GM23338 (cell line): ENCODE data around the gene GAREM1. TPM values are rescaled to one million over a fixed set of nuclear protein-coding genes. Genes with fewer than 3 reads are reported as not detected.

Source experiments
- ATAC-seq: fragments of 200-7000 bp; cut with Tn5 transposase; 3 replicates; pipeline ENCODE4 v1.9.1; 2020
- DNase-seq: peaks from one replicate; pipeline ENCODE4 v3.0.0-alpha.2; 2015; ENCODE audit warnings: low spot score
- H2AFZ ChIP-seq: fragments of 200-600 bp; sonication (generic); 2 replicates; pipeline ENCODE4 v1.8.0; 2016; ENCODE audit warnings: antibody characterized with exemption, mild to moderate bottlenecking, moderate library complexity
- H3F3A ChIP-seq: fragments of 200-600 bp; sonication (generic); replicated peaks from 2 replicates; pipeline ENCODE4 v1.8.0; 2017; ENCODE audit warnings: antibody characterized with exemption, mixed run types, low read depth
- H3K27ac ChIP-seq: fragments of 200-600 bp; sonication (generic); 2 replicates; pipeline ENCODE4 v1.6.1; 2016; ENCODE audit warnings: low read depth
- H3K27me3 ChIP-seq: fragments of 200-600 bp; sonication (generic); 2 replicates; pipeline ENCODE4 v1.8.0; 2016; ENCODE audit warnings: mild to moderate bottlenecking, mixed run types, moderate library complexity; ENCODE audit not compliant: insufficient read depth
- H3K36me3 ChIP-seq: fragments of 200-600 bp; sonication (generic); 2 replicates; pipeline ENCODE4 v1.8.0; 2016; ENCODE audit warnings: mild to moderate bottlenecking; ENCODE audit not compliant: insufficient read depth
- H3K4me1 ChIP-seq: fragments of 200-600 bp; sonication (generic); 2 replicates; pipeline ENCODE4 v1.8.0; 2016; ENCODE audit warnings: mild to moderate bottlenecking, moderate library complexity; ENCODE audit not compliant: insufficient read depth
- H3K4me2 ChIP-seq: fragments of 200-600 bp; sonication (generic); 2 replicates; pipeline ENCODE4 v1.7.1; 2017; ENCODE audit warnings: mixed run types
- H3K4me3 ChIP-seq: fragments of 200-600 bp; sonication (generic); 2 replicates; pipeline ENCODE4 v1.6.1; 2016; ENCODE audit warnings: mixed run types
- H3K79me2 ChIP-seq: fragments of 200-600 bp; sonication (generic); replicated peaks from 2 replicates; pipeline ENCODE4 v1.8.0; 2017; ENCODE audit warnings: mild to moderate bottlenecking; ENCODE audit not compliant: insufficient read depth
- H3K9me2 ChIP-seq: fragments of 200-600 bp; sonication (generic); 2 replicates; pipeline ENCODE4 v1.8.0; 2017; ENCODE audit not compliant: insufficient read depth
- H4K20me1 ChIP-seq: fragments of 200-600 bp; sonication (generic); replicated peaks from 2 replicates; pipeline ENCODE4 v1.8.0; 2017; ENCODE audit warnings: mild to moderate bottlenecking; ENCODE audit not compliant: insufficient read depth
- H3K27ac Mint-ChIP-seq: 2 replicates; pipeline ENCODE4 v1.8.0; 2020; ENCODE audit warnings: inconsistent platforms, mild to moderate bottlenecking, moderate library complexity, mixed read lengths
- H3K27me3 Mint-ChIP-seq: 3 replicates; pipeline ENCODE4 v1.8.0; 2022; ENCODE audit warnings: low read depth, mild to moderate bottlenecking, moderate library complexity, mixed read lengths, inconsistent platforms; ENCODE audit not compliant: insufficient read depth, poor library complexity
- H3K36me3 Mint-ChIP-seq: 3 replicates; pipeline ENCODE4 v1.8.0; 2021; ENCODE audit warnings: low read depth, mild to moderate bottlenecking, inconsistent platforms, moderate library complexity, mixed read lengths
- H3K4me1 Mint-ChIP-seq: 3 replicates; pipeline ENCODE4 v1.8.0; 2020; ENCODE audit warnings: mild to moderate bottlenecking, inconsistent platforms, mixed read lengths
- H3K4me3 Mint-ChIP-seq: 3 replicates; pipeline ENCODE4 v1.8.0; 2021; ENCODE audit warnings: moderate library complexity, mild to moderate bottlenecking, inconsistent platforms, mixed read lengths
- H3K9me3 Mint-ChIP-seq: 3 replicates; pipeline ENCODE4 v1.8.0; 2020; ENCODE audit warnings: moderate library complexity, mild to moderate bottlenecking, inconsistent platforms, mixed read lengths
- CREB1 ChIP-seq: fragments of 250-450 bp; sonication (Bioruptor Pico); IDR thresholded peaks from 2 replicates; pipeline ENCODE4 v1.5.0; 2020; ENCODE audit warnings: low read depth, mild to moderate bottlenecking, moderate library complexity
- EZH2 ChIP-seq: fragments of 200-600 bp; sonication (generic); IDR thresholded peaks from one replicate; pipeline ENCODE4 v1.8.0; 2017; ENCODE audit warnings: antibody characterized with exemption, mild to moderate bottlenecking, low read depth; ENCODE audit not compliant: unreplicated experiment
- EZH2phosphoT487 ChIP-seq: fragments of 200-600 bp; sonication (generic); IDR thresholded peaks from one replicate; pipeline ENCODE4 v1.8.1; 2018; ENCODE audit warnings: antibody characterized with exemption; ENCODE audit not compliant: unreplicated experiment
- JUNB ChIP-seq: IDR thresholded peaks from one replicate; pipeline ENCODE4 v1.6.1; 2016; ENCODE audit warnings: antibody characterized with exemption; ENCODE audit not compliant: unreplicated experiment
- NANOG ChIP-seq: IDR thresholded peaks from 2 replicates; pipeline ENCODE4 v1.6.1; 2016; ENCODE audit warnings: antibody characterized with exemption, borderline replicate concordance
- POLR2AphosphoS5 ChIP-seq: IDR thresholded peaks from 2 replicates; pipeline ENCODE4 v1.6.1; 2016; ENCODE audit warnings: antibody characterized with exemption, low read depth
- STAT1 ChIP-seq: IDR thresholded peaks from one replicate; pipeline ENCODE4 v1.6.1; 2016; ENCODE audit warnings: antibody characterized with exemption; ENCODE audit not compliant: unreplicated experiment
- ZNF114 ChIP-seq: fragments of 250-450 bp; sonication (Bioruptor Pico); IDR thresholded peaks from 2 replicates; pipeline ENCODE4 v1.5.0; 2020; ENCODE audit warnings: mild to moderate bottlenecking, moderate library complexity
- ZNF331 ChIP-seq: fragments of 250-450 bp; sonication (Bioruptor Pico); IDR thresholded peaks from 2 replicates; pipeline ENCODE4 v1.5.0; 2020; ENCODE audit warnings: low read depth, mild to moderate bottlenecking, moderate library complexity
- polyA plus RNA-seq: library from polyadenylated mRNA; unstranded; fragments of >200 nt; fragmentation: Nextera tagmentation; extraction: Ambion mirVana; gene quantifications from 2 replicates; pipeline ENCODE4 v1.2.1, GENCODE V29; 2016
- total RNA-seq: library from RNA; depleted of rRNA; stranded (reverse); fragments of >200 nt; shearing (Covaris generic); gene quantifications from 2 replicates; pipeline ENCODE4 v1.2.3, GENCODE V29; 2014
- TF ChIP-seq, protein P1 (sequence below): IDR thresholded peaks from 2 replicates; pipeline ENCODE4 v1.6.1; 2016; ENCODE audit warnings: antibody characterized with exemption
- TF ChIP-seq, protein P2 (sequence below): IDR thresholded peaks from one replicate; pipeline ENCODE4 v1.6.1; 2018; ENCODE audit warnings: antibody characterized with exemption; ENCODE audit not compliant: unreplicated experiment
- TF ChIP-seq, protein P3 (sequence below): fragments of 250-450 bp; sonication (Bioruptor Pico); IDR thresholded peaks from 2 replicates; pipeline ENCODE4 v1.5.0; 2020; ENCODE audit warnings: mild to moderate bottlenecking, moderate library complexity
- TF ChIP-seq, protein P4 (sequence below), 2 experiments: fragments of 200-600 bp in 1 of 2; sonication (generic) in 1 of 2; conservative IDR thresholded peaks; 2 replicates each; pipeline versions ENCODE4 v1.5.1 to v1.6.1; 2016 to 2017; ENCODE audit warnings: antibody characterized with exemption in 2 of 2, low read depth in 2 of 2, mild to moderate bottlenecking in 2 of 2, moderate library complexity in 1 of 2

GAREM1 gene
- total and polyA plus RNA-seq, 2 experiments from 2014 or later = 2.7 to 6.0 TPM

DNA sequence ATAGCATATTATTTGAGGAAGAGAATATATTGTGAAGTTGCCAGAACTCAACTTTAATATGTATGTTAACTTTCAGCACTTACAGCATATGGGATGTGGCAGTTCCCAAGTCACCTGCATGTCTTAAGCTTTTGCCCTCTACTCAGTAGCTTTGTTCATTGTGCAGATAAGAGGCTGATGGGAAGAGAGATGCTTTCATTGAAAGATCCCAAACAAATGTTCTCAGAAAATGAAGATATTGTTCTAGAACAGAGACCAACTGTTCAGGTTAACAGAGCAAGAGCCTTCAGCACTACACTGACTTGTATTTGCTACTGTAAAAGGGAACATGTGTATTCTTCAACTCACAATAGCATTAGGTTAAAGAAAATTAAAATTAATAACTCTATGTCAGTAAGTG is 28.1 kb downstream of the GAREM1 start:
- peaks cover 9% of the 10 kb centered on the region; the same call in 1 of the 2 replicates for H4K20me1 ChIP-seq
- Mint-ChIP-seq H3K27ac (no peak overlapping the region), H3K36me3 (no peaks in the 10 kb centered on the region), H3K4me3 (no peak overlapping the region), H3K27me3 (no peaks in the 10 kb centered on the region), H3K4me1 (peaks cover 2% of the 10 kb centered on the region; the same call in 2 of the 3 replicates), H3K9me3 (no peaks in the 10 kb centered on the region)
- no peak overlapping the region for H2AFZ ChIP-seq
- H3K4me2 ChIP-seq = no peak overlapping the region
- H3K27ac ChIP-seq = no peak overlapping the region
- no peaks in the 10 kb centered on the region for H3K27me3 ChIP-seq
- TF ChIP-seq, protein P1, sequence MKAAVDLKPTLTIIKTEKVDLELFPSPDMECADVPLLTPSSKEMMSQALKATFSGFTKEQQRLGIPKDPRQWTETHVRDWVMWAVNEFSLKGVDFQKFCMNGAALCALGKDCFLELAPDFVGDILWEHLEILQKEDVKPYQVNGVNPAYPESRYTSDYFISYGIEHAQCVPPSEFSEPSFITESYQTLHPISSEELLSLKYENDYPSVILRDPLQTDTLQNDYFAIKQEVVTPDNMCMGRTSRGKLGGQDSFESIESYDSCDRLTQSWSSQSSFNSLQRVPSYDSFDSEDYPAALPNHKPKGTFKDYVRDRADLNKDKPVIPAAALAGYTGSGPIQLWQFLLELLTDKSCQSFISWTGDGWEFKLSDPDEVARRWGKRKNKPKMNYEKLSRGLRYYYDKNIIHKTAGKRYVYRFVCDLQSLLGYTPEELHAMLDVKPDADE = no peak
- TF ChIP-seq NANOG (no peak), CREB1 (no peak), JUNB (no peak), ZNF331 (CRISPR knock-in tag) (no peak), EZH2phosphoT487 (no peak), POLR2AphosphoS5 (no peak), ZNF114 (CRISPR knock-in tag) (no peak), EZH2 (no peak), STAT1 (no peak)
- TF ChIP-seq, protein P2, sequence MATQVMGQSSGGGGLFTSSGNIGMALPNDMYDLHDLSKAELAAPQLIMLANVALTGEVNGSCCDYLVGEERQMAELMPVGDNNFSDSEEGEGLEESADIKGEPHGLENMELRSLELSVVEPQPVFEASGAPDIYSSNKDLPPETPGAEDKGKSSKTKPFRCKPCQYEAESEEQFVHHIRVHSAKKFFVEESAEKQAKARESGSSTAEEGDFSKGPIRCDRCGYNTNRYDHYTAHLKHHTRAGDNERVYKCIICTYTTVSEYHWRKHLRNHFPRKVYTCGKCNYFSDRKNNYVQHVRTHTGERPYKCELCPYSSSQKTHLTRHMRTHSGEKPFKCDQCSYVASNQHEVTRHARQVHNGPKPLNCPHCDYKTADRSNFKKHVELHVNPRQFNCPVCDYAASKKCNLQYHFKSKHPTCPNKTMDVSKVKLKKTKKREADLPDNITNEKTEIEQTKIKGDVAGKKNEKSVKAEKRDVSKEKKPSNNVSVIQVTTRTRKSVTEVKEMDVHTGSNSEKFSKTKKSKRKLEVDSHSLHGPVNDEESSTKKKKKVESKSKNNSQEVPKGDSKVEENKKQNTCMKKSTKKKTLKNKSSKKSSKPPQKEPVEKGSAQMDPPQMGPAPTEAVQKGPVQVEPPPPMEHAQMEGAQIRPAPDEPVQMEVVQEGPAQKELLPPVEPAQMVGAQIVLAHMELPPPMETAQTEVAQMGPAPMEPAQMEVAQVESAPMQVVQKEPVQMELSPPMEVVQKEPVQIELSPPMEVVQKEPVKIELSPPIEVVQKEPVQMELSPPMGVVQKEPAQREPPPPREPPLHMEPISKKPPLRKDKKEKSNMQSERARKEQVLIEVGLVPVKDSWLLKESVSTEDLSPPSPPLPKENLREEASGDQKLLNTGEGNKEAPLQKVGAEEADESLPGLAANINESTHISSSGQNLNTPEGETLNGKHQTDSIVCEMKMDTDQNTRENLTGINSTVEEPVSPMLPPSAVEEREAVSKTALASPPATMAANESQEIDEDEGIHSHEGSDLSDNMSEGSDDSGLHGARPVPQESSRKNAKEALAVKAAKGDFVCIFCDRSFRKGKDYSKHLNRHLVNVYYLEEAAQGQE = no peak
- TF ChIP-seq, protein P3, sequence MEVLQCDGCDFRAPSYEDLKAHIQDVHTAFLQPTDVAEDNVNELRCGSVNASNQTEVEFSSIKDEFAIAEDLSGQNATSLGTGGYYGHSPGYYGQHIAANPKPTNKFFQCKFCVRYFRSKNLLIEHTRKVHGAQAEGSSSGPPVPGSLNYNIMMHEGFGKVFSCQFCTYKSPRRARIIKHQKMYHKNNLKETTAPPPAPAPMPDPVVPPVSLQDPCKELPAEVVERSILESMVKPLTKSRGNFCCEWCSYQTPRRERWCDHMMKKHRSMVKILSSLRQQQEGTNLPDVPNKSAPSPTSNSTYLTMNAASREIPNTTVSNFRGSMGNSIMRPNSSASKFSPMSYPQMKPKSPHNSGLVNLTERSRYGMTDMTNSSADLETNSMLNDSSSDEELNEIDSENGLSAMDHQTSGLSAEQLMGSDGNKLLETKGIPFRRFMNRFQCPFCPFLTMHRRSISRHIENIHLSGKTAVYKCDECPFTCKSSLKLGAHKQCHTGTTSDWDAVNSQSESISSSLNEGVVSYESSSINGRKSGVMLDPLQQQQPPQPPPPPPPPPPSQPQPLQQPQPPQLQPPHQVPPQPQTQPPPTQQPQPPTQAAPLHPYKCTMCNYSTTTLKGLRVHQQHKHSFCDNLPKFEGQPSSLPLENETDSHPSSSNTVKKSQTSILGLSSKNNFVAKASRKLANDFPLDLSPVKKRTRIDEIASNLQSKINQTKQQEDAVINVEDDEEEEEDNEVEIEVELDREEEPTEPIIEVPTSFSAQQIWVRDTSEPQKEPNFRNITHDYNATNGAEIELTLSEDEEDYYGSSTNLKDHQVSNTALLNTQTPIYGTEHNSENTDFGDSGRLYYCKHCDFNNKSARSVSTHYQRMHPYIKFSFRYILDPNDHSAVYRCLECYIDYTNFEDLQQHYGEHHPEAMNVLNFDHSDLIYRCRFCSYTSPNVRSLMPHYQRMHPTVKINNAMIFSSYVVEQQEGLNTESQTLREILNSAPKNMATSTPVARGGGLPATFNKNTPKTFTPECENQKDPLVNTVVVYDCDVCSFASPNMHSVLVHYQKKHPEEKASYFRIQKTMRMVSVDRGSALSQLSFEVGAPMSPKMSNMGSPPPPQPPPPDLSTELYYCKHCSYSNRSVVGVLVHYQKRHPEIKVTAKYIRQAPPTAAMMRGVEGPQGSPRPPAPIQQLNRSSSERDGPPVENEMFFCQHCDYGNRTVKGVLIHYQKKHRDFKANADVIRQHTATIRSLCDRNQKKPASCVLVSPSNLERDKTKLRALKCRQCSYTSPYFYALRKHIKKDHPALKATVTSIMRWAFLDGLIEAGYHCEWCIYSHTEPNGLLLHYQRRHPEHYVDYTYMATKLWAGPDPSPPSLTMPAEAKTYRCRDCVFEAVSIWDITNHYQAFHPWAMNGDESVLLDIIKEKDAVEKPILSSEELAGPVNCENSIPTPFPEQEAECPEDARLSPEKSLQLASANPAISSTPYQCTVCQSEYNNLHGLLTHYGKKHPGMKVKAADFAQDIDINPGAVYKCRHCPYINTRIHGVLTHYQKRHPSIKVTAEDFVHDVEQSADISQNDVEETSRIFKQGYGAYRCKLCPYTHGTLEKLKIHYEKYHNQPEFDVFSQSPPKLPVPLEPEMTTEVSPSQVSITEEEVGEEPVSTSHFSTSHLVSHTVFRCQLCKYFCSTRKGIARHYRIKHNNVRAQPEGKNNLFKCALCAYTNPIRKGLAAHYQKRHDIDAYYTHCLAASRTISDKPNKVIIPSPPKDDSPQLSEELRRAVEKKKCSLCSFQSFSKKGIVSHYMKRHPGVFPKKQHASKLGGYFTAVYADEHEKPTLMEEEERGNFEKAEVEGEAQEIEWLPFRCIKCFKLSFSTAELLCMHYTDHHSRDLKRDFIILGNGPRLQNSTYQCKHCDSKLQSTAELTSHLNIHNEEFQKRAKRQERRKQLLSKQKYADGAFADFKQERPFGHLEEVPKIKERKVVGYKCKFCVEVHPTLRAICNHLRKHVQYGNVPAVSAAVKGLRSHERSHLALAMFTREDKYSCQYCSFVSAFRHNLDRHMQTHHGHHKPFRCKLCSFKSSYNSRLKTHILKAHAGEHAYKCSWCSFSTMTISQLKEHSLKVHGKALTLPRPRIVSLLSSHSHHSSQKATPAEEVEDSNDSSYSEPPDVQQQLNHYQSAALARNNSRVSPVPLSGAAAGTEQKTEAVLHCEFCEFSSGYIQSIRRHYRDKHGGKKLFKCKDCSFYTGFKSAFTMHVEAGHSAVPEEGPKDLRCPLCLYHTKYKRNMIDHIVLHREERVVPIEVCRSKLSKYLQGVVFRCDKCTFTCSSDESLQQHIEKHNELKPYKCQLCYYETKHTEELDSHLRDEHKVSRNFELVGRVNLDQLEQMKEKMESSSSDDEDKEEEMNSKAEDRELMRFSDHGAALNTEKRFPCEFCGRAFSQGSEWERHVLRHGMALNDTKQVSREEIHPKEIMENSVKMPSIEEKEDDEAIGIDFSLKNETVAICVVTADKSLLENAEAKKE (CRISPR knock-in tag) = no peak
- TF ChIP-seq, protein P4, sequence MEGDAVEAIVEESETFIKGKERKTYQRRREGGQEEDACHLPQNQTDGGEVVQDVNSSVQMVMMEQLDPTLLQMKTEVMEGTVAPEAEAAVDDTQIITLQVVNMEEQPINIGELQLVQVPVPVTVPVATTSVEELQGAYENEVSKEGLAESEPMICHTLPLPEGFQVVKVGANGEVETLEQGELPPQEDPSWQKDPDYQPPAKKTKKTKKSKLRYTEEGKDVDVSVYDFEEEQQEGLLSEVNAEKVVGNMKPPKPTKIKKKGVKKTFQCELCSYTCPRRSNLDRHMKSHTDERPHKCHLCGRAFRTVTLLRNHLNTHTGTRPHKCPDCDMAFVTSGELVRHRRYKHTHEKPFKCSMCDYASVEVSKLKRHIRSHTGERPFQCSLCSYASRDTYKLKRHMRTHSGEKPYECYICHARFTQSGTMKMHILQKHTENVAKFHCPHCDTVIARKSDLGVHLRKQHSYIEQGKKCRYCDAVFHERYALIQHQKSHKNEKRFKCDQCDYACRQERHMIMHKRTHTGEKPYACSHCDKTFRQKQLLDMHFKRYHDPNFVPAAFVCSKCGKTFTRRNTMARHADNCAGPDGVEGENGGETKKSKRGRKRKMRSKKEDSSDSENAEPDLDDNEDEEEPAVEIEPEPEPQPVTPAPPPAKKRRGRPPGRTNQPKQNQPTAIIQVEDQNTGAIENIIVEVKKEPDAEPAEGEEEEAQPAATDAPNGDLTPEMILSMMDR (conservative IDR thresholded peaks at IDR 0.05; ENCODE audit: low read depth in 2 of 2) = no peak
- no peak overlapping the region for H3K4me3 ChIP-seq
- H3K36me3 ChIP-seq = no peaks in the 10 kb centered on the region
- no peaks in the 10 kb centered on the region for H3F3A ChIP-seq
- ATAC-seq = no peak
- H3K79me2 ChIP-seq = peaks cover 27% of the 10 kb centered on the region; the same call in 1 of the 2 replicates
- H3K9me2 ChIP-seq = no peaks in the 10 kb centered on the region
- H3K4me1 ChIP-seq = no peaks in the 10 kb centered on the region
- no peak for DNase-seq
